Muscle layer of duodenum (tissue), 2 donors: ENCODE measurements around the gene C11orf91.
"Not testable (repeated sequence)": the region's sequence is repeated elsewhere in the genome, so short reads cannot be mapped to it uniquely, and the experiment has no call there.

ENCODE experiments used
- H3K27ac ChIP-seq: one replicate; pipeline ENCODE4 v1.7.0; 2013; ENCODE audit warnings: mild to moderate bottlenecking, low read length
- H3K27me3 ChIP-seq: one replicate; pipeline ENCODE4 v1.7.0; 2013; ENCODE audit warnings: low read depth, mild to moderate bottlenecking, control low read depth, low read length
- H3K36me3 ChIP-seq, 2 donors: one replicate each; pipeline ENCODE4 v1.7.0; 2013; ENCODE audit warnings: low read length in 2 of 2, control low read depth in 1 of 2, mild to moderate bottlenecking in 1 of 2; ENCODE audit not compliant: insufficient read depth in 2 of 2, control insufficient read depth in 1 of 2
- H3K4me1 ChIP-seq, 2 donors: one replicate each; pipeline ENCODE4 v1.7.0; 2013; ENCODE audit warnings: low read length in 2 of 2, mild to moderate bottlenecking in 2 of 2, control low read depth in 1 of 2, moderate library complexity in 1 of 2; ENCODE audit not compliant: insufficient read depth in 2 of 2, control insufficient read depth in 1 of 2
- H3K4me3 ChIP-seq, 2 donors: one replicate each; pipeline ENCODE4 v1.7.0; 2013; ENCODE audit warnings: low read length in 2 of 2, low read depth in 1 of 2, mild to moderate bottlenecking in 1 of 2
- H3K9me3 ChIP-seq, 2 donors: one replicate each; pipeline ENCODE4 v1.7.0; 2013; ENCODE audit warnings: low read length in 2 of 2, control low read depth in 1 of 2, mild to moderate bottlenecking in 1 of 2; ENCODE audit not compliant: control insufficient read depth in 1 of 2
- donor health status: healthy.

The C11orf91 gene

DNA sequence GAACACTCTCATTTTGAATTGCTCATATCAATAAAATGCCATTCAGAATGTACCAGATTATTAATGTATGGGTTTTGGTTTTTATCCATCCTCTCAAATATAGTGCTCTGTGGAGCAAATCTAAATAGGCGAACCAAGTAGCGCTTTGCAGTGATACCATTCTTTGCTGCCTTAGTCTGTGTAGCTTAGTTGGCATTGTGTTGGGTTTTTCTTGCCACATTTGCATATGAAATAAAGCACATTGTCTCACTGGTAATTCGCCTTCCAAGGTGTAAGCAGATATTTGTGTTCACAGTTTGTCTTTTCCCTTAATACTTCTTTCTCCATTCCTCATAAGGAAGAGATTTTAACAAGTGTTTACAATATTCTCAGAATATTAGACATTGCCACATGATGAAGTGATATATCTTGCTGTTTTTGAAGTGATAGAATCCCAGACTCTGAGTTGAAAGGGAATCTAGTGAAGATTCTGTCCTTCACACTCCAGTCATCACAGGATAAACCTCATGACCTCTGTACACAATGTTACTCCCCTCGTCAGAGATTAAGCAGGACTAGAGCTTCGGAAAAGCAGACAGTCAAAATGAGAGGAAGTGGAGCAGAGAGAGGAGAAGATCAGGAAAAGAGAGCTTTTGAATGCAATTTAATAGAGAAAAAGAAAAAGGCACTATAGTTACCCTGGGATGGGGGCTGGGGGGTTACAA, 16.5 kb downstream of the C11orf91 start:
- no peaks in the 10 kb centered on the region for H3K36me3 ChIP-seq
- H3K27me3 ChIP-seq = no peaks in the 10 kb centered on the region

DNA sequence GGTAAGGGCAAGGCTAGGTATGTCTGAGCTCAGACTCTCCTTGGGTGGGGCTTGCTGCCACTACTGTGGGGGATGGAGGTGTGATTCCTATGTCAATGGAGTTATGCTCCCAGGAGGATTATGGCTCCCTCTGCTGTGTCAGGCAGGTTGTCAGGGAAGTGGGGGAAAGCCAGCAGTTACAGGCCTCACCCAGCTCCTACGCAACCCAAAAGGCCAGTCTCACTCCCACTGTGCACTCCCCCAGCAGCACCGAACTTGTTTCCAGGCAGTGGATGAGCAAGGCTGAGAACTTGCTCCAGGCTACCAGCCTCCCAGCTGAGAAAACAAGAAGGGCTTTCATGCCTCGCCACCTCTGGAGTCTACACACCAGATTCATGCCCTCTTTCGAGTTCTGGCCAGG, 18.2 kb downstream of the C11orf91 start:
- H3K4me3 ChIP-seq = no peak overlapping the region
- no peak overlapping the region for H3K27ac ChIP-seq

More for the DNA sequence above, 16.5 kb downstream of the C11orf91 start:
- peaks cover 0 to 6% of the 10 kb centered on the region in 2 donors for H3K9me3 ChIP-seq
- no peak overlapping the region for H3K4me3 ChIP-seq
- H3K4me1 ChIP-seq = no peaks in the 10 kb centered on the region
- H3K27ac ChIP-seq = no peak overlapping the region

GRCh38 chr11:33682019-33682418, 18.6 kb downstream of the C11orf91 start:
- no peak overlapping the region for H3K27ac ChIP-seq
- no peaks in the 10 kb centered on the region for H3K9me3 ChIP-seq
- no peaks in the 10 kb centered on the region for H3K27me3 ChIP-seq
- no peaks in the 10 kb centered on the region for H3K36me3 ChIP-seq
- H3K4me1 ChIP-seq = no peaks in the 10 kb centered on the region
- no peak overlapping the region for H3K4me3 ChIP-seq

More for the DNA sequence above, 18.2 kb downstream of the C11orf91 start:
- no peaks in the 10 kb centered on the region for H3K27me3 ChIP-seq
- no peaks in the 10 kb centered on the region for H3K4me1 ChIP-seq
- peaks cover 0 to 4% of the 10 kb centered on the region in 2 donors for H3K9me3 ChIP-seq
- H3K36me3 ChIP-seq = no peaks in the 10 kb centered on the region

- H3K4me3 ChIP-seq, H3K36me3 ChIP-seq, H3K27ac ChIP-seq, H3K4me1 ChIP-seq, H3K27me3 ChIP-seq, H3K9me3 ChIP-seq: not testable (repeated sequence)
Observed at GRCh38 chr11:33678616-33679015, 22.0 kb downstream of the C11orf91 start.

- H3K36me3 ChIP-seq = no peaks in the 10 kb centered on the region
- H3K27me3 ChIP-seq = no peaks in the 10 kb centered on the region
- no peak overlapping the region for H3K4me3 ChIP-seq
- H3K27ac ChIP-seq = no peak overlapping the region
- no peaks in the 10 kb centered on the region for H3K4me1 ChIP-seq
- H3K9me3 ChIP-seq = no peaks in the 10 kb centered on the region
Observed at GRCh38 chr11:33674035-33674814, 26.4 kb downstream of the C11orf91 start.

DNA sequence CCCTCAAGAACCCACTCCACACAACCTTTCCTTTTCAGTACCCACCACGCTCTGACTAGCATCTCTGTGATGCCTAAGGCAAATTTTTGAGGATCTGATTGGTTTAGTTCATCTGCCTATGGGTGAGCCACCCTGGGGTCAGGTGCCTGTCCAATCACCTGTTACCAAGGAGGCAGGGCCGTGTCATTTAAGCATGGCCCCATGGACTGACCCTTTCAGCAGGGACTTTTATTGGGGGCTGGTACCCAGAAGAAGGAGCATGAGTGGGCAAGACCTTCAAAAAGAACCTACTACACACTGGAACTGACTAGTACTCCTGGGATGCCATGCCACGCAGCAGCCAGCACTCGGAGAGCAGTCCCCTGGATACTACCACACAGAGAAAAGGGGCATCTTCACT, 28.4 kb downstream of the C11orf91 start:
- Histone ChIP-seq H3K27ac (no peak overlapping the region), H3K27me3 (no peaks in the 10 kb centered on the region), H3K4me1 (no peaks in the 10 kb centered on the region), H3K36me3 (no peaks in the 10 kb centered on the region), H3K9me3 (no peaks in the 10 kb centered on the region), H3K4me3 (no peak overlapping the region)

DNA sequence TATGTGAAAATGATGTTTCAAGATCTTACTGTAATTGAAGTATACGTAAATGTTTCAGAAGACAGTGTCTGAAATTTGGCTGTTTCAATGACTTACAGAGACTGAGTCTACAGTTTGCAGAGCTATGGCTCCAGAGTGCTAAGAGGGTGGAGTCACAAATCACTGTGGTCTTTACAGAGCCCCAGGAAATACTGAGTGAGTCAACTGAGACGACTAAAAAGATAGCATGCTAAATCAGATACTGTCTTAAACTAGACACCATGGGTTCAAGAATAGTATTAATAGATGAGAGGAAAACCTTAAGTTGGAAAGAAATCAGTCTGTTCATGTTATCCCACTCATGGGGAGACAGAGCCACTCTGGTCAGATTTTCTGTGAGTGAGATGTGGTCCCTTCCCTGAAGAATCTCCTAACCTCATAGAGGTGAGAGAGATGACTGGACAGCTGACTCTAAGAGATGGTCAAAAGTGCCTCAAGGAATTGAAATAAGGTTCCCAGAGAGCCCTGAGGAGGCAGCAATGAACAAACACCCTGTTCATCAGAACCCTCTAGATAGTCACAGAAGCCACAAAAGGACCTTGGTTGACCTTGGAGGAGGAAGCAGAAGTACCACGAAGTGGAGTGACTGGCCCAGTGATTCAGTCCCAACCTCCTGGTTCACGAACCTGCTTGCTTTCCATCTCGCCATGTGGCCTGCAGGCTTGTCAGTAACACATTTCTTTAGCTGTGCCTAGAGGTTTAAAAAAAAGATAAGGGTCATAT, 30.2 kb downstream of the C11orf91 start:
- Histone ChIP-seq H3K4me3 (no peak overlapping the region), H3K36me3 (no peaks in the 10 kb centered on the region), H3K27me3 (no peaks in the 10 kb centered on the region), H3K9me3 (no peaks in the 10 kb centered on the region), H3K4me1 (no peaks in the 10 kb centered on the region), H3K27ac (no peak overlapping the region)

DNA sequence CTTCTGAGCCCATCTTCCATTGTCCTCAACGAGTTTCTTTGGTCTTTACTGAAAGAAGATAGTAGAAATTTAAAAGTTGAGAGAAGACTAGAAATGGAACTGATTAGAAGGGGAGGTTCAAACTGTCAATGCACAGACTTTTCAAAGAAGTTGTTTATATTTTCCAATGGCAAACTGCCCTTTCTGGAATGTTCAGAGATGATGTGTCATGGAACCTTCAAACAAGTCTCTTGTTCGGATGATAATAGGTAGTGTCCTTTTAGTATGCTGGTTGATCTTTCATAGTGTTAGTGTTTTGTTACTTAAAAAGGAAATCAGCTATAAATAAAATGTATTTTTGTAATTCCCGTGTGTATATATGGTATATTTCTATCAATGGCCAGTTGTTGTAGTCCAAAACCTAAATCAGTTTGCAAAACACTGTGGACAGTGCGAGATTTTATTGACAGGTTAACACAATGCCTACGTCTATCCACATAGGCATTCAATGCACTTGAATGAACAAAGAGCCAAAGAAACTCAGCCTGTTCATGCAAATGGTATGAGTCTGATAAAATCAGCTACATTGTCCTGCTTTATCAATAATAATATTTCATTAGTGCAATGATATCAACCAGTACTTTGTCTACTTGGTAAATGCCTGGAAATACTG, 30.9 kb downstream of the C11orf91 start:
- H3K4me1 ChIP-seq = no peaks in the 10 kb centered on the region
- H3K9me3 ChIP-seq = no peaks in the 10 kb centered on the region
- H3K4me3 ChIP-seq = no peak overlapping the region
- H3K36me3 ChIP-seq = no peaks in the 10 kb centered on the region
- no peak overlapping the region for H3K27ac ChIP-seq
- H3K27me3 ChIP-seq = no peaks in the 10 kb centered on the region

DNA sequence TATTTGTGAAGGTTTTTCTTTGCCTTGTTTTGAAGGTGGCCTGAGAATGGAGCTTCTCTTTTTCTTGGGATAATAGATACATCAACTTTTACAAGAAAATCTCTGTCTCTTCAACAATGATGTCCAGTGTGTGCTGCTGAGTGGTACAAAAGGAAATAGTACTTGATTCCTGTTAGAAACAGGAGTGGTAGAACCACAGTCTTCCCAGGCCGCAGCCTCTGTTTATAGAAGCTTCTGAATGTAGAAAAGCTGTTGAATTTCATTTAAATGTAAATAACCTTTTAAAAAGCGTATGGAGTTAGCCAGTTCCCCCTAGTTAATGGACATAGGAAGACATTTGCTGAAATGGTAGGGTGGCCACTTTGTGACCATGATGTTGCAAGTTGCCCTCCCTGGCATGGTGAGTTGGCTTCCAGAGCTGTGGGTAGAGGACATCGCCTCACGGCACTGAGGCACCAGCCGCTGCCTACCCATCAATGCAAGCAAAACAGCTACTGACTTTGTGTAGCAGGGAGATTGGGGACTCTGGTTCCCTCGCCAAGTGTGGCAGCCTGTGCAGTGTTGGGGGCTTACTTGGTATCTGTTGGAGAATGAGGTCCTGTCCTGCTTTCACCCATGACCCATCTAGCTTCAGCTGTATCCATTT, 31.6 kb downstream of the C11orf91 start:
- H3K27me3 ChIP-seq = no peaks in the 10 kb centered on the region
- H3K27ac ChIP-seq = no peak overlapping the region
- H3K9me3 ChIP-seq = no peaks in the 10 kb centered on the region
- no peaks in the 10 kb centered on the region for H3K36me3 ChIP-seq
- no peak overlapping the region for H3K4me3 ChIP-seq
- no peaks in the 10 kb centered on the region for H3K4me1 ChIP-seq

- Histone ChIP-seq H3K4me1 (no peaks in the 10 kb centered on the region), H3K36me3 (no peaks in the 10 kb centered on the region), H3K9me3 (no peaks in the 10 kb centered on the region), H3K27me3 (no peaks in the 10 kb centered on the region), H3K27ac (no peak overlapping the region), H3K4me3 (no peak overlapping the region)
Observed at GRCh38 chr11:33668468-33668825, 32.2 kb downstream of the C11orf91 start.
